NCI-H2171 (cell line): ENCODE results near the gene GALM.
"Not testable (repeated sequence)": the region's sequence is repeated elsewhere in the genome, so short reads cannot be mapped to it uniquely, and the experiment has no call there.

ENCODE experiments used
- DNase-seq: peaks from one replicate; lab custom pipeline; 2025; lab: John Stamatoyannopoulos, UW

The GALM gene

DNA sequence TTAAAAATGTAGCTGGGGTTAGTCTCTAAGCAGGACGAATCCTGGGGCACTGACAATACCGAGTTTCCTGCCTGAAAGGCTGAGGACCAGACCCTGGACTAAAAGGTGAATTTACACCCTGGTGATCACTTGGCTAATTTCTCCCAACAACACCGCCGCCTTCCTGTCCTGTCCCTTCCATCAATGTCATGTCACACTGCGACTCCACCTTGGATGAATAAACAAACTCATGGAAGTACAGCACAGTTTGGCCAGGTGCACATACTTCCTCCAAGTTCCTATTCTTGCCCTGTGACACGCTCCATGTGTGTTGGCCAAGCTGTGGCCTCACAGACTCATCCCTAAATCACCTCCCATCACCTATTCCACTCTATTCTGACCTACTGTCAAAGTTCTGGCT lies 15.9 kb upstream of the GALM start:
- DNase-seq, result no peak

DNA sequence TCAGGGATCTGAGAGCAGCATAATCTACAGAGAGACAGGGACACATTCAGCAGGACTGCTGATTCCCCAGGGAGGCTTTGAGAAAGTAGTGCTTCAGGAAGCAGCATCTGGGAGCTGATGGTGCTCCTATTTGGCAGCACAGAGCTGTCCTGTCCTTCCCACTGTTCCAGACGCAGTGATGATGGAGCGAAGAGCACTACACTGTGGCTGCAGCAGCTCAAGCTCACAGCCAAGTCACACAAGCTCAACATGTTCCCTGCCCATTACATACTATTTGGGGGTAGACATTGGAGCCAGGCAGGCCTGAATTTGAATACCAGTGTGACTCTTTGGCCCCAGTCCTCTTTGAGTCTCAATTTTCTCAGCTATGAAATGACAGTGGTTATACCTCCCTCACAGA lies 15.2 kb upstream of the GALM start:
- DNase-seq, result no peak

DNA sequence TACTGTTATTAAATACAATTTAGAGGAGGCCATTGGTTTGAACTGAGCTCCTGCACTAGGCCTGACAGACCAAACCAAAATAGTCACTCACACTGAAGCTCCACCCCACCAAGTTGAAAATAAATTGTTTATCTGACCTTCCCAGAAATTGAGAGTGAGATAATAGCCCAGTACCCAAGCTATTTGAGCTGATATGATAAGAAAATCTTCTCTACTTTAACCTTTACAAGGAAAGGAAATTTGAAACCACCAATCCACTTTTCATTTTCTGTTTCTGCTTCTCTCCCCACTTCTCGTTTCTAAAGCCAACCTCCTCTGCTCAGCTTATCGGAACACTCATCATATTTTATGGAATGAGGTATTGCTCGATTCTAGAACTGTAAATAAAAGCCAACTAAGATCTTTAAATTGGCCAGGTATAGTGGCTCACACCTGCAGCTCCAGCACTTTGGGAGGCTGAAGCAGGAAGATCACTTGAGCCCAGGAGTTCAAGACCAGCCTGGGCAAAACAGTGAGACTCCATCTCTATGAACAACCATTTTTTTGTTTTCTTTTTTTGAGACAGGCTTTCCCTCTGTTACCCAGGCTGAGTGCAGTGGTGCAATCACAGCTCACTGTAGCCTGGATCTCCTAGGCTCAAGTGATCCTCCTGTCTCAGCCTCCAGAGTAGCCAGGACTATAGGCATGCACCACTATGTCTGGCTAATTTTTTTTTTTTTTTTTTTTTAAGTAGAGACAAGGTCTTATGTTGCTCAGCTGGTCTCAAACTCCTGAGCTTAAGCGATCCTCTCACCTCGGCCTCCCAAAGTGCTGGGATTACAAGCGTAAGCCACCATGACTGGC lies 13.3 kb upstream of the GALM start:
- DNase-seq, result no peak

DNA sequence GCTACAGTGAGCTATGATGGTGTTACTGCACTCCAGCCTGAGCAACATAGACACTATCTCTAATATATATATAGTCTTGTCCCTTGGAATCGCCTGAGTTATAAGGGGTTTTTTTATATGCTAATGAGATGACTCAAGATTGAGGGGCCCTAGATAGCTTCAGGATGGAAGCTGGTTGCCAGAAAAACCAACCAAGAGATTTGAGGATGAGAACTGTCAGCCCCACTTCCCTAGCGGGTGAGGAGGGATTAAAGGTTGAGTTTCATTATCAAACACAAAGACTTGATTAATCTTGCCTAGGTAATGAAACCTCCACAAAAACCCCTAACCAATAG lies 12.6 kb upstream of the GALM start:
- DNase-seq, result no peak

DNA sequence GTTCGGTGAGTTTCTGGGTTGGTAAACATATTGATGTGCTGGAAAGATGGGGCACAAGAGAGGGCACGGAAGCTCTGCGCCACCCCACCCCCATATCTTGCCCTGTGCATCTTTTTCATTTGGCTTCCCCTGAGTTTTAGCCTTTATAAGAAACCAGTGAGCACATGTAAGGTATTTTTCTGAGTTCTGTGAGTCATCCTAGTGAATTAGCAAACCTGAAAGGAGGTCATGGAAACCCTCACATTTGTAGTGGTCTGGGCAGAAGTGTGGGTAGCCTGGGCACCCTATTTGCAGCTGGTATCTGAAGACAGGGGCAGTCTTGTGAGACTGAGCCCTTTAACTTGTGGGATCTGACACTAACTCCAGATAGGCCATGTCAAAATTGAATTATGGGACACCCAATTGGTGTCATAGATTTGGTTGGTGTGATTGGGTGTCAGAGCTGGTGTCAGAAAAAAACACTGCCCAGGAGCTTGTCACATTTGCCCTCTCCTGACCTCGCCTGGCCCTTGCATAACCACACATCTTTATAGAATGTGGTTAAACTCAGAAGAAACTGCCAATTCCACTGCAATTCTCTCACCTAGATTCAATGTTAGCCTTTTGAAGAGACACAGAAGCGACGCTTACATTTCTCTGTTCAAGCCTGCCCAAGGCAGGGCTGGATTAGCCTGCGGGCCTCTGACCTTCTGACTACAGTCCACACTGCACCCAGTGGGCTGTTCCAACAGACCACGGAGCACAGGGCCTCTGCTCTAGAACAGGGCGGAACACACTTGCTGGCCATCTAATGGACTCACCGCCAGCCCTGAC lies 12.0 kb upstream of the GALM start:
- DNase-seq, result no peak

DNA sequence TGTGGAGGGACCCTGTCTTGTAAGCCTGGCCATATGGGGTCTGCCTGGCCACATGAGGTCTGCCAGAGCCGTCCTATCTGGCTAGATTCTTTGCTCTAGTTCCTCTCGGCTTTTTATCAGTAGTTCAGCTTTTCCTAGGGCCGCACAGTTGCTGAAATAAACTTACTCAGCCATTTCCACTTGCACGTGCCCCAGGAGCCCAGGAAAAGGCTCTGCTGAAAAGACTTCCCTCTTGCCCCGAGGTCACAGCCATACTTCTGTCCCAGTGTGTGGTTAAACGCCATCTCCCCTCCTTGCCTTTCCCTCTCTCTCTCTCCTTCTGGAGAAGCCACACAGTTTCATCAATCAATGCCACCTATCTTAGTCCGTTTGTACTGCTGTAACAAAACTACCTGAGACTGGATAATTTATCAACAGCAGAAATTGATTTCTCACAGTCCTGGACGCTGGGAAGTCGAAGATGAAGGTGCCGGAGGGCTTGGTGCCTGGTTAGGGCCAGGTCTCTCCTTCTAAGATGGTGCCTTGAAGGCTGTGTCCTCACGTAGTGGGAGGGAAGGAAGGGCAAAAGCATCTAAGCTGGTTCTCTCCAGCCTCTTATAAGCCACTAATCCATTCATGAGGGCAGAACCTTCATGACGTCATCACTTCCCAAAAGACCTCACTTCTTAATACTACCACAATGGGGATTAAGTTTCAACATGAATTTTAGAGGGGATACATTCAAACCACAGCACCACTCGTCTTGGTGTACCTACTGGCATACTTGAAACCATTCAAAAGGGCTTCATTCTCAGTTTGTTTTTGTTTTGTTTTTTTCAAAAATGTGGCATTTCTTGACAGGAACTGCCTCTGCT lies 11.2 kb upstream of the GALM start:
- no peak for DNase-seq

DNA sequence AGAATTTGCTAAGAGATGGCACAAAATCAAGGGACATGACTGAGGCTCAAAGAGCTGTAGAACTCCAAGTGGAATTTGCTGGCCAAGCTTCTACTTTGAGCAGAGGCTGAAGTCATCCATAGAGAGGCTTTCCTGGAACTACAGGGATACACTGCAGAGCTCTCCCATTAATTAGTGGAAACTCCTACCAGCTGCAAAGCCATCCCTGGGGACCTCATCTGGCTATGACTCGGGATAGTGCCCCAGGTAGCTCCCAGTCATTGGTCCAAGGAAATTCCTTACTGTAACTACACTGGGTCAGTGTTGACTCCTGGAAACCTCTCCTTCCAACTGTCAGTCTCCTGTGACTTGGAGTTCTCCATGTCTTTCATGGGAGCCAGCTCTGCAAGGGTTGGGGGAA lies 10.5 kb upstream of the GALM start:
- DNase-seq, result no peak

DNA sequence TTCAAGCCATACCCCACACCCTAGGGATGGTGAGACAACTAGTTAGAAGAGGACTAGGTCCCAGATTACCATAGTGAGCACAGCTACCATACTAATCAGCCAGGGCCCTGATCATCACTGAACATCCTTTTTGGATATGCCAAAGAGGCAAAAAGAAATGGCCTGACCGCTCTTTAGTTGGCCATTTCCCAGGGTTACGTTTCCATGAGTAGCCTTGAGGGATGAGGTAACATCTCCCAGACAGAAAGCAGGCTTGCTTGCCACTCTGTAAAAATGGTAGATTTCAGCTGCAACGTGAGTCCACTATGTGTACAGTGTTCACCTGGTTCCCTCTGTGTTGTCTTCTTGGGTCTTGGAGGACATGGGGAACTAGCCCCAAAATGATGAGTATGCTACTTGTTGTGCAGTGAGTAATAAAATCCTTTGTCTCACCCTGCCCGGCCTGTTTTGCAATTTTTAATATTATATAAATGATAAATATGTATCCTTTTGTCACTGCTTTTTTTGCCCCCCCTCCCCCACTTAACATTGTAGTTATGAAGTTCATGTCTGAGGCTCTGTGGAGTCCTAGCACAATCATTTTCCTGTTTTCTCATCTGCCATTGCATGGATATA lies 8.9 kb upstream of the GALM start:
- DNase-seq, result no peak

DNA sequence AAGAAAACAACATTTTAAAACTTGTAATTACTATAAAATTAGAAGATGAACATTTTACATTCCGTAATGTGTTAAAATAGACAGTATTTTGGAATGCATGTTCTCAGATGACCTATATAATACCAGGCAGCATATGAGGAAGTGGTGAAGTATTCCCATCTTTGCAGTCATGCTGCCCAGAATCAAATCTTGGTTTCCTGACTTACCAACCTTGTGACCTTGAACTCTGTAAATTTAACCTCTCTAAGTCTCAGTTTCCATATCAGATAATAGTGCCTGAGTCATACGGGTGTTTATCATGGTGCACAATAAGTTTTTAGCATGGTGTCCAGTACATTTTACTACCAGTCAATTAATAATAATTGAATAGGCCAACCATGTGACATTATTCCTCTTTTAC lies 7.3 kb upstream of the GALM start:
- no peak for DNase-seq

DNA sequence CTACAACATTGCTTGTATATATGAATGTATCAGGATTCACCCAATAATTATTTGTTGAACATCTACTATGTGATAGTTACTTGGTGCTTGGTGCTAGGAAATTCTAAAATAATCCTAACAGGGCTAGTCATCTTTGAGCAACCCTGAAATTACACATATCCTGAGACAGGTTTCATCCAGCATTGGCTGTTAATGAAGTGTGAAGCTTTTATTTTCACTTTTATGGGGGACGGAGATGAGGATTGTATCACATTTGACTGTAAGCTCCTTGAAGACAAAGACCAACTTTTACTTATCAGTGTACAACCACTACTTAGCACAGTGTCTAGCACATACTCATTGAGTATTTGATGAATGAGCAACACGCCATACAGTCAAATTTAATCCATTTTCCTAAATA lies 6.8 kb upstream of the GALM start:
- DNase-seq, result no peak

DNA sequence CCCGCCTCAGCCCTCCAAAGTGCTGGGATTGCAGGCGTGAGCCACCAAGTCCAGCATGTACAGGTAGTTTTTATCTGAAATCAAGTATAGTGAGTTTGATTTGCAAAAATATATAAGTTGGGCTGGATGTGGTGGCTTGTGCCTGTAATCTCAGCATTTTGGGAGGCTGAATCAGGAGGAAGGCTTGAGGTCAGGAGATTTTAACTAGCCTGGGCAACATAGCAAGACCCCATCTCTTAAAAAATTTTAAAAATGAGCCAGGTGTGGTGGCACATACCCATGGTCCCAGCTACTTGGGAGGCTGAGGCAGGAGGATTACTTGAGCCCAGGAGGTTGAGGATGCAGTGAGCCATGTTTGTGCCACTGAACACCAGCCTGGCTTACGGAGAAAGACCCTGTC lies 5.6 kb upstream of the GALM start:
- DNase-seq, result no peak

DNA sequence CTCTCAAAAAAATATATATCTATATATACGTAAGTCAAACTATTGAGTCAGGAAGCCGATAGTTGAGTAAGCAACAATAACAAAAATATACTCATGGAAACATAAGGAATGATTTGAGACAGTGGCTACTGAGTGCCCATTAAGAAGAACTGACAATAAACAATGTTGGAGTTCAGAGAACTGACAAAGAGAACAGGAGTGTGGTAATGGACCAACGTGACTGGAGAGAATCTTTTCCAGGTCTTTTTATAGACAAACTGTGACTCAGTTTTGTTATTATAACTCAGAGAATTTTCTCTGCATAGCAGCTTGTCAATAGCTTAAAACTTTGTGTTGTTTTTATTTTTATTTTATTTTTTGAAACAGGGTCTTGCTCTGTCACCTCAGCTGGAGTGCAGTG lies 4.6 kb upstream of the GALM start:
- no peak for DNase-seq

DNA sequence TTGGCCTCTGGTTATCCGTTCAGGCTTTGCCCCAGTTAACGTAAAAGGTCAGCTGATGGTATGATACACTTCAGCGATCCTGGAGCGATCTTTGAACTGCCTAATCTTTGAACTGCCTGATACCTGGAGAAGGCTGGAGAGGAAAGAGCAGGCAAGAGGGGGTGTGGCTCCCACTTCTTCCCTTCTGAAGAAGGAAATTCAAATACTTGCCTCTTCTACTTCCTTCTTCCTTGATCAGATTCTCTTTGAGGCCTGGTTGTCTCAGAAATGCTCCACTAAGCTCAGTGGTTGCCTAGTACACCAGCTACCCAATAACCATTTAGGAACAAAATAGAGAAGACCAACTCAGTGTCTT lies 619 bp downstream of the GALM start:
- DNase-seq, result no peak

DNA sequence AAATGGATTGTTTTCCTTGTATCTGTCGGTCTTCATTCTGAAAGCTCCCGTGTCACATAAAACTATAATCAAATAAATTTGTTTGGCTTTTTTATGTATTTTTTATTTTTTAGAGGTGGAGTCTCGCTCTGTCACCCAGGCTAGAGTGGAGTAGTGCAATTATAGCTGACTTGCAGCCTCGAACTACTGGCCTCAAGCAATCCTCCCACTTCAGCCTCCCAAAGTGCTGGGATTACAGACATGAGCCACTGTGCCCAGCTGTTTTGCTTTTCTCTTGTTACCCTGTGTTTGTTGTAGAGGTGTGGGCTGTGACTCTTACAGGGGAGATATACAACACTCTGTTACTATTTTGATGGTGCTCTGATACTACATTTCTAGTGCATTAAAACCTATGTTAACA lies 2.2 kb downstream of the GALM start:
- no peak for DNase-seq

DNA sequence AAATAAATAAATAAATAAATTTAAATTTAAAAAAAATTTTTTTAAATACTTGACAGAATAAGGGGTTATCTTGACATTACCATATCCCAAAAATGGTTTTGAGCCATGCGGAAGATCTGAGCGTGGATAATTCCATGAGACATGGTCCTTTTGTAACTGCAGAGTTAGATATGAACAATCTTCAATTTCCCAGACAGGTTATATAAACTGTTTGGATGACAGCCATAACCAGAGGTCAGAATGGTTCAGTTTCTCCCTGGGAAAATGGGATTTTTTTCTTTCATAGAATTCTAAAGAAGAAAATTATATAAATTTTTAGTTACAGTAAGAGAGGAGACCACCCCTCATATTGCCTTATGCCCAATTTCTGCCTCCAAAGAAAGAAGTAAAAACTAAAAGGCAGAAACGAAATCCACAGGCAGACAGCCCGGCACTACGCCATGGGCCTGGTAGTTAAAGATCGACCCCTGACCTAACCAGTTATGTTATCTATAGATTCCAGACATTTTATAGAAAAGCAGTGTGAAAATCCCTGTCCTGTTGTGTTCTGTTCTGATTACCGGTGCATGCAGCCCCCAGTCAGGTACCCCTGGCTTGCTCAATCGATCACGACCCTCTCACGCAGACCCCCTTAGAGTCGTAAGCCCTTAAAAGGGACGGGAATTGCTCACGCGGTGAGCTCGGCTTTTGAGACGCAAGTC lies 3.0 kb downstream of the GALM start:
- no peak for DNase-seq

DNA sequence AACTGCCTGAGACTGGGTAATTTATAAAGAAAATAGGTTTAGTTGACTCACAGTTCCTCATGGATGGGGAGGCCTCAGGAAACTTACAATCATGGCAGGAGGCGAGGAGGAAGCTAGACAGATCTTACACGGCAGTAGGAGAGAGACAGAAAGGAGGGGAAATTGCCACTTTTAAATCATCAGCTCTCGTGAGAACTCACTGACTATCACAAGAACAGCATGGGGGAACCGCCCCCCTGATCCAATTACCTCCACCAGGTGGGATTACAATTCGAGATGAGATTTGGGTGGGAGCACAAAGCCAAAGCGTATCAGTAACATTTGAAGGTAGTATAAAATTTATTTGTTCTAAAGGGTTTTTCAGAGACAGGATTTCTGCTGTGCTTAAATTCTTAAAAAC lies 5.4 kb downstream of the GALM start:
- no peak for DNase-seq

DNA sequence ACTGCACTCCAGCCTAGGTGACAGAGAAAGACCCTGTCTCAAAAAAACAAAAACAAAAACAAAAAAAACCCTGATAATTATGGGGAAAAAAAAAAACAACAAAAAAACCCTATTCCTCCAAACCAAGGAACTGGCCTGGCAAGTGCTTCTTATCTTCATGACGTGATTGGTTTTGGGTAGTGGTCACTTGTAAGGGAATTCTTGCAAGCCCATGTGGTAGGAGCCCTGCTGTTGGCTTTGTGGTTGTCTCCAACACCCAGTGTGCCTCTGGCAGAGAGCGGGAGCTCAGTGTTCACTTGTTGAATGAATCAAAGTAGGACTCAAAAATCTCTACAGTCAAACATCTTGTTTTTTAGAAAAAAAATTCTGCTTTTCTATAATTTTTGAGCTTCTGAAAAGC lies 6.0 kb downstream of the GALM start:
- DNase-seq, result no peak

DNA sequence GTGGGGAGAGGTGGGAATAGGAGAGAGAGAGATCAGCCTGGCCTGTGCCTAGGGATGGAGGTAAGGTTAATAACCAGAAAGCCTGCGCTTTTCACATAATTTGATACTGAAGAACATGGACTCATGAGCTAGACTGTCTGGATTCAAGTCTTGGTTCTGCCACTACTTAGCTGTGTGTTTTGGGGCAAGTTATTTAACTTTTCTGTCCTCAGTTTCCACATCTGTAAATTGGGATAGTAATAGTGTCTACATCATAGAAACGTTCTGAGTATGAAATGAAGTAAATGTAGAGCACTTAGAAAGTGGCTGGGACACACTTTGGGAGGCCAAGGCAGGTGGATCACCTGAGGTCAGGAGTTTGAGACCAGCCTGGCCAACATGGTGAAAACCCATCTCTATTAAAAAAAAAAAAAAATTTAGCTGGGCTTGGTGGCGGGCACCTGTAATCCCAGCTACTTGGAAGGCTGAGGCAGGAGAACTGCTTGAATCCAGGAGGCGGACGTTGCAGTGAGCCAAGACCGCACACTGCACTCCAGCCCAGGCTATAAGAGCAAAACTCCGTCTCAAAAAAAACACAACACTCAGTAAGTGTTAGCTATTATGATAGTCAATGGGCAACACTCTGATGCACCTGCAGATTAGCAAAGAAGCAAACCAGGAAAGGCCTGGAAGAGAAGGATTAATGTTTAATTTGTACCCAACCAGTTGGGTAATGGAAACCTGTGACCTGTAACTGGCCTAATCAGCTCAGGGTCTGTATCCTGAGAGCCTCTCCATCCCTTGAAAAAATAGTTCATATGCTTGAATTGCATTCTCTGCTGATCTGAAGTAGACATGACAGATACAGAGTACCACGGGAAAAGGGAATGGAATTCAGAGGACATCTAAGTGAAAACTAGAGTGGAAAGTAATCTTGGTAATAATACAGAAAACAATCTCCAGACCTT lies 6.8 kb downstream of the GALM start:
- DNase-seq, result no peak

DNA sequence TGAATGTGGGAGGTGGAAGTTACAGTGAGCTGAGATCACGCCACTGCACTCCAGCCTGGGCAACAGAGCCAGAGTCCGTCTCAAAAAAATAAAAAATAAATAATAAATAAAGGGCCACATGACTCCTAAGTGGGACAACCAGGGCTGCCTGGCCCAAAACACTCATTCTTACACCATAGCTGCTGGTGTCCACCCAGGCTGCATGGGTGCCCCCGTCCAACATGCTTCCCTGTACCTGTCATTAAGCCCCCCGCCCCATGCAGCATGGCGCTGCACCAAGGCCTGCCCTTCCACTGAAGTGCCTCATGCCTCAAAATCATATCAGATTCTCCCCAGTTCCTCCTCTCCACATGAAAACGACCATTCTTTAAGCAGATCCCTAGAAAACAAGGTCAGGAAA lies 10.8 kb downstream of the GALM start:
- DNase-seq, result no peak

DNA sequence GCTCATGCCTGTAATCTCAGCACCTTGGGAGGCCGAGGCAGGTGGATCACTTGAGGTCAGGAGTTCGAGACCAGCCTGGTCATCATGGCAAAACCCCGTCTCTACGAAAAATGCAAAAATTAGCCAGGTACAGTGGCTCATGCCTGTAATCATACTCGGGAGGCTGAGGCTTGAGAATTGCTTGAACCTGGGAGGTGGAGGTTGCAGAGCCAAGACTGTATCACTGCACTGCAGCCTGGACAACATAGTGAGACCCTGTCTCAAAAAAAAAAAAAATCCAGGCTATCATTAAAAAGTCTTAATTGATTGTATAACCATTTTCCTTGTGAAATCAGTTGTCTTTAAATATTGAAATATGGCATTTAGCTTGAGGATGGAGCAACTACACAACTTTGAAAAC lies 15.0 kb downstream of the GALM start:
- DNase-seq, result not testable (repeated sequence)
